ENCODE results near the gene LCE3A.

DNA sequence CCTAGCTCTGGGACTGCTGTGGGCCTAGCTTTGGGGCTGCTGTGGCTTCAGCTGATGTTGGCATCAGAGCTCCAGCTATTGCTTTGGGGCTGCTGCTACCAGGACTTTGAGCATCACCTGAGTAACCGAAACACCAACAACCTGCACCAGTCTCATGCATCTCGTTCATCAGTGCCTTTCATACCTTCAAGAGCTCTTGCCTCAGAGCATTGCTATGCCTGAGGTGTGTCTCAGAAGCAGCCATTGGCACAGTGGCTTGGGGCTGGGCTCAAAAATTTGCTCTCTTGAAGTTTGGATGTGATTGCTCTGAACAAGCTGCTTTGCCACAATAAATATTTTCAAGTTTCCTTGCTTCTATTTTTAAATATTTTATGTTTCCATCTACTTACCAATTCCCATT, 33.6 kb upstream of the LCE3A start:
- TF ChIP-seq, protein P1, sequence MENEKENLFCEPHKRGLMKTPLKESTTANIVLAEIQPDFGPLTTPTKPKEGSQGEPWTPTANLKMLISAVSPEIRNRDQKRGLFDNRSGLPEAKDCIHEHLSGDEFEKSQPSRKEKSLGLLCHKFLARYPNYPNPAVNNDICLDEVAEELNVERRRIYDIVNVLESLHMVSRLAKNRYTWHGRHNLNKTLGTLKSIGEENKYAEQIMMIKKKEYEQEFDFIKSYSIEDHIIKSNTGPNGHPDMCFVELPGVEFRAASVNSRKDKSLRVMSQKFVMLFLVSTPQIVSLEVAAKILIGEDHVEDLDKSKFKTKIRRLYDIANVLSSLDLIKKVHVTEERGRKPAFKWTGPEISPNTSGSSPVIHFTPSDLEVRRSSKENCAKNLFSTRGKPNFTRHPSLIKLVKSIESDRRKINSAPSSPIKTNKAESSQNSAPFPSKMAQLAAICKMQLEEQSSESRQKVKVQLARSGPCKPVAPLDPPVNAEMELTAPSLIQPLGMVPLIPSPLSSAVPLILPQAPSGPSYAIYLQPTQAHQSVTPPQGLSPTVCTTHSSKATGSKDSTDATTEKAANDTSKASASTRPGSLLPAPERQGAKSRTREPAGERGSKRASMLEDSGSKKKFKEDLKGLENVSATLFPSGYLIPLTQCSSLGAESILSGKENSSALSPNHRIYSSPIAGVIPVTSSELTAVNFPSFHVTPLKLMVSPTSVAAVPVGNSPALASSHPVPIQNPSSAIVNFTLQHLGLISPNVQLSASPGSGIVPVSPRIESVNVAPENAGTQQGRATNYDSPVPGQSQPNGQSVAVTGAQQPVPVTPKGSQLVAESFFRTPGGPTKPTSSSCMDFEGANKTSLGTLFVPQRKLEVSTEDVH (IDR thresholded peaks at IDR 0.05; ENCODE audit: low read depth, partially characterized antibody), result no peak
- no peak for TF ChIP-seq EZH2 (IDR thresholded peaks at IDR 0.05; ENCODE audit: borderline replicate concordance, control insufficient read depth, low read depth, low read length)
- no peak for TF ChIP-seq RBBP5 (conservative IDR thresholded peaks at IDR 0.05)
- no peak for TF ChIP-seq EP300 (IDR thresholded peaks at IDR 0.05; ENCODE audit: borderline replicate concordance in 1 of 2, control insufficient read depth in 1 of 2, low read depth in 2 of 2, low read length in 2 of 2)
- TF ChIP-seq CTCF (IDR thresholded peaks at IDR 0.05 in 2 of 3, conservative IDR thresholded peaks at IDR 0.05 in 1 of 3; ENCODE audit: control insufficient read depth in 2 of 3, extremely low read depth in 1 of 3, insufficient read depth in 1 of 3, low read depth in 3 of 3, low read length in 3 of 3), result no peak
